Measurements from ENCODE around the gene GUSB. TPM values are rescaled to one million over a fixed set of nuclear protein-coding genes. Genes with fewer than 3 reads are reported as not detected.

GUSB gene
- total and polyA plus RNA-seq, 9 of the 15 experiments (the other 6 are each of a cell fraction or from before 2014, with no cell fraction given): 22.7 to 102 (median 60.1) TPM

- Histone ChIP-seq H3K27me3 (ENCODE audit: control insufficient read depth in 2 of 2, insufficient read depth in 2 of 2, low read length in 2 of 2) (no peaks in the 10 kb centered on the region), H3K9me3 (replicated peaks; ENCODE audit: control insufficient read depth, insufficient read depth, low read depth, low read length) (no peaks in the 10 kb centered on the region), H2AFZ (ENCODE audit: low read depth, low read length) (no peak overlapping the region), H3K27ac (ENCODE audit: extremely low read depth, low read depth, low read length) (no peak overlapping the region), H3K4me2 (ENCODE audit: insufficient read depth, low read length) (no peak overlapping the region), H3K9me1 (ENCODE audit: control insufficient read depth, insufficient read depth, low read length) (no peaks in the 10 kb centered on the region), H3K36me3 (ENCODE audit: control insufficient read depth, insufficient read depth, low read length) (peaks cover 30% of the 10 kb centered on the region; the same call in 2 of the 3 replicates), H3K4me1 (replicated peaks in 1 of 2; ENCODE audit: control insufficient read depth in 2 of 2, insufficient read depth in 2 of 2, low read length in 2 of 2) (no peaks in the 10 kb centered on the region), H3K79me2 (ENCODE audit: control insufficient read depth, insufficient read depth, low read length) (peaks cover 37% of the 10 kb centered on the region), H4K20me1 (replicated peaks; ENCODE audit: control insufficient read depth, insufficient read depth, low read length) (no peaks in the 10 kb centered on the region), H3K9ac (ENCODE audit: insufficient read depth in 1 of 2, low read depth in 2 of 2, low read length in 2 of 2) (no peak overlapping the region), H3K4me3 (no peak overlapping the region)
- ATAC-seq (no peak), DNase-seq (ENCODE audit: extremely low read depth in 1 of 4, low spot score in 3 of 4) (no peak), FAIRE-seq (no peak)
- ChIA-PET CTCF (ENCODE audit: low intra/inter-chr PET ratio) (no interaction called here), POLR2A (no interaction called here)
- TF ChIP-seq THAP12 (CRISPR knock-in tag; IDR thresholded peaks at IDR 0.05) (no peak), KAT8 (IDR thresholded peaks at IDR 0.05; ENCODE audit: low read depth) (no peak)
- in situ Hi-C loops (cut with MboI) (no loop called here), intact Hi-C loops (cut with micrococcal nuclease) (no loop called here)
- 90% methylated on average over 7 of the region's 7 CpGs for WGBS (ENCODE audit: insufficient coverage, low coverage, missing lambda C conversion rate)
- no TSS peak for BruUV-seq (replicated peaks)
These were observed 43.6 kb downstream of the GUSB start for GRCh38 chr7:65938336-65938895.

GRCh38 chr7:65937296-65937695 is 44.7 kb downstream of the GUSB start:
- Histone ChIP-seq H4K20me1 (replicated peaks; ENCODE audit: control insufficient read depth, insufficient read depth, low read length) (no peaks in the 10 kb centered on the region), H3K36me3 (ENCODE audit: control insufficient read depth, insufficient read depth, low read length) (peaks cover 30% of the 10 kb centered on the region; the same call in 2 of the 3 replicates), H3K9me1 (ENCODE audit: control insufficient read depth, insufficient read depth, low read length) (no peaks in the 10 kb centered on the region), H3K27ac (ENCODE audit: extremely low read depth, low read depth, low read length) (no peak overlapping the region), H3K79me2 (ENCODE audit: control insufficient read depth, insufficient read depth, low read length) (peaks cover 47% of the 10 kb centered on the region), H3K4me1 (replicated peaks in 1 of 2; ENCODE audit: control insufficient read depth in 2 of 2, insufficient read depth in 2 of 2, low read length in 2 of 2) (no peaks in the 10 kb centered on the region; a peak in 1 of 5 replicates), H3K4me3 (no peak overlapping the region), H3K27me3 (ENCODE audit: control insufficient read depth in 2 of 2, insufficient read depth in 2 of 2, low read length in 2 of 2) (no peaks in the 10 kb centered on the region), H3K9ac (ENCODE audit: insufficient read depth in 1 of 2, low read depth in 2 of 2, low read length in 2 of 2) (no peak overlapping the region), H3K4me2 (ENCODE audit: insufficient read depth, low read length) (no peak overlapping the region), H3K9me3 (replicated peaks; ENCODE audit: control insufficient read depth, insufficient read depth, low read depth, low read length) (no peaks in the 10 kb centered on the region), H2AFZ (ENCODE audit: low read depth, low read length) (no peak overlapping the region)
- no TSS peak for BruUV-seq (replicated peaks)
- FAIRE-seq (no peak), ATAC-seq (no peak), DNase-seq (ENCODE audit: extremely low read depth in 1 of 4, low spot score in 3 of 4) (no peak)
- in situ Hi-C loops (cut with MboI) (no loop called here), intact Hi-C loops (cut with micrococcal nuclease) (no loop called here)
- ChIA-PET CTCF (ENCODE audit: low intra/inter-chr PET ratio) (no interaction called here), POLR2A (no interaction called here)
- TF ChIP-seq MBD2 (IDR thresholded peaks at IDR 0.05; ENCODE audit: borderline replicate concordance, low read depth) (no peak), RFX1 (IDR thresholded peaks at IDR 0.05) (no peak), NFATC3 (IDR thresholded peaks at IDR 0.05) (no peak), NCOA1 (IDR thresholded peaks at IDR 0.05; ENCODE audit: low read depth) (no peak), ZNF24 (IDR thresholded peaks at IDR 0.05) (no peak), ZNF408 (CRISPR knock-in tag; IDR thresholded peaks at IDR 0.05; ENCODE audit: low read depth) (no peak), BMI1 (IDR thresholded peaks at IDR 0.05; ENCODE audit: low read length) (no peak), ZNF696 (CRISPR knock-in tag; conservative IDR thresholded peaks at IDR 0.05) (no peak), IFI16 (CRISPR knock-in tag; IDR thresholded peaks at IDR 0.05) (no peak)
- WGBS (ENCODE audit: insufficient coverage, low coverage, missing lambda C conversion rate): 95% methylated on average over 2 of the region's 2 CpGs

Data from K562 (cell line).